ENCODE results near the gene ARHGAP10.
"Not testable (repeated sequence)": the region's sequence is repeated elsewhere in the genome, so short reads cannot be mapped to it uniquely, and the experiment has no call there.

Gene ARHGAP10

DNA sequence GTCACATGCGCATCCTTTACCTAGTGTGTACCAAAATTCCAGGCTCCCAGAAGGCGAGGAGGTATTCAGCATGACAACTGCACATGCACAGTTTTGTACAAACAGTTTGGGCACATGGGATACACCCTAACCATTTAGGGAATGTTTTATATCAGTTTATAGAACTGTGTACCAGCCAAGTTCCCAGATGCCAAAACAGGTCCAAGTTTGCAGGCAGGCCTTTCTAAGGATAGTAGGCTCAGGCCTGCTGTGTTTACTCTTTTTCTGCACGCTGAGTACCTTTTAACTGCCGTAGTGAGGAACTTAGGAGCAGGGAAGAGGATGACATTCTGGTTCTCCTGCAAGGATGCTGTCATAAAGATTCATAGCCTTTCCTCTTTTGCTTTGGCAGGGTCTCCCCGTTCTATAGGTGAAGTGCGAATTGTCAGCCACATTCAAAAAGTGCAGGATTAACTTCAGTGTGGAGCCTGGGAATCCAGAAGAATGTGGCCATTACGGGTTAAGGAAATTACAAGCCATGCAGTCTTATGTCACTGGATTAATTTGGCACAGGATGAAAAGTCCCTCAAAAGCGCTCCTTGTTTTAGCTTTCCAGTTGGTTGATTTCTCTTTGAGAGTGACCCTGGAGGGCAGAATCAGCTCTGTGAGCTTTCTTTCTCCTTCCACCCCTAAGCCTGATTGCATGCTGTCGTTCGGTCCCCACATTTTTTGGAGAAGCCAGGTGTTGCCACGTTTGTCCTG lies 259.8 kb downstream of the ARHGAP10 start:
- no peak overlapping the region for H3K4me3 ChIP-seq (ENCODE audit: low read depth, low read length)
- H3K27me3 ChIP-seq (ENCODE audit: control insufficient read depth, insufficient read depth, low read length) = no peaks in the 10 kb centered on the region
- H3K9ac ChIP-seq (ENCODE audit: low read length) = no peak overlapping the region
- no peak overlapping the region for H3K27ac ChIP-seq (ENCODE audit: low read depth, low read length)
- peaks cover 41% of the 10 kb centered on the region for H3K4me1 ChIP-seq (ENCODE audit: control insufficient read depth, insufficient read depth, low read length)
- no peaks in the 10 kb centered on the region for H3K36me3 ChIP-seq (ENCODE audit: control insufficient read depth, insufficient read depth, low read length)
- H3K9me3 ChIP-seq (ENCODE audit: control insufficient read depth, insufficient read depth, low read depth, low read length) = no peaks in the 10 kb centered on the region

DNA sequence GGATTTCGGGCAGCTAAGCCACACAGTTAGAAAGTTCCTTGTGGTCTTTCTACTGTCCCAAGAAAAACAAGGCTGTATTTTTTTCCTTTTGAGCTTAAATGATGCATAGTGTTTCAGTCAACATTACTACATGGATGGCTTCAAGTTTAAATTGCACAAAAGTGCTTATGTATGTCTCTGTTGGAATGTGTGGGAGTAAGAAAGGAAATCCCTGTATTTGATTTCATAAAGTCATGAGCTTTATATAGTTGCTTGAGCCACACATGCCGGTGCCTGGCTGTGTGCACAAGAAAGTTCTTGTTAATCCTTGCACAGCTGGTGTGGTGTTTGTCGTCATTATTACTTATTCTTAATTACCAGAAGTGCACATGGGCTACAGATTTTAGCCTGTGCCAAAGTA lies 262.2 kb downstream of the ARHGAP10 start:
- H3K36me3 ChIP-seq (ENCODE audit: control insufficient read depth, insufficient read depth, low read length) = no peaks in the 10 kb centered on the region
- no peaks in the 10 kb centered on the region for H3K27me3 ChIP-seq (ENCODE audit: control insufficient read depth, insufficient read depth, low read length)
- H3K4me3 ChIP-seq (ENCODE audit: low read depth, low read length) = no peak overlapping the region
- H3K9me3 ChIP-seq (ENCODE audit: control insufficient read depth, insufficient read depth, low read depth, low read length) = no peaks in the 10 kb centered on the region
- no peak overlapping the region for H3K9ac ChIP-seq (ENCODE audit: low read length)
- peaks cover 20% of the 10 kb centered on the region for H3K4me1 ChIP-seq (ENCODE audit: control insufficient read depth, insufficient read depth, low read length)
- no peak overlapping the region for H3K27ac ChIP-seq (ENCODE audit: low read depth, low read length)

DNA sequence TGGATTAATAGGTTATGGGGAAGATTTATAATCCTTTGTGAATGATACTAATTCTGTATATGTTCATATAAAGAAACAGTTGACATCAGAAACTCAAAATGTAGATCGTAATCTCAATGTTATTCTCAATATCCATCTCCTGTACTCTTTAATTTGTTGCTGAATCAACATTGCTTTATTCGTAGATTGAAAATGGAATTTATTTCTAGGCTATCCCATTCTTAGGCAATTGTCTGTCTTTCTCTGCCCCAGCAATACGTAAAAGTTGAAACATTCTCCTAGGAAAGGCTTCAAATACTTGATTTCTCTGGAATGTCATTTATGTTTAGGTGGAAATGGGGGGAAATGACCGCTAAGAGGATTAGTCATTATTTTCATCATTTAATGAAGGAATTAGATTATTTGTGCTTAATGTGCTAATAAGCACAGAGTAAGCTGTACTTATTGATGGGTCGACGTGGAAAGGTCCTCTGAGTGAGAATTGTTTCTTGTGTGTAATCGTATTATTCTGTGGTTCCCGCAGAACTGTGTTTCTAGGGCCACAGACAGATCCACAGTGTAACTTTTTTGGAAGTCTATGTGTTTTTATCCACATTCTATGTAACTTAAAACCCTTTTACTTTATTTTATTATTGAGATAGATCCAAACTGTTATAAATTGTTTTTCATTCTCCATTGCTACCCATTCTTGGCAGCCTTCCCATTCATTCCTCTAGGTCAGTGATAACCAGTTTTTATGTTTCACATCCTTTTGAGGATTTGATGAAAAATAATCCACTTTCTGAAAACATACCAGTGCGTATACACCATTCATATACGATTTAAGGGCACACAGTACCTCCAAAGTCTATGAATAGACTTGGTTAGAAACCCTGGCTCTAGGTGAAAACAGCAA lies 262.9 kb downstream of the ARHGAP10 start:
- Histone ChIP-seq H3K4me1 (ENCODE audit: control insufficient read depth, insufficient read depth, low read length) (peaks cover 20% of the 10 kb centered on the region), H3K4me3 (ENCODE audit: low read depth, low read length) (no peak overlapping the region), H3K27ac (ENCODE audit: low read depth, low read length) (no peak overlapping the region), H3K27me3 (ENCODE audit: control insufficient read depth, insufficient read depth, low read length) (no peaks in the 10 kb centered on the region), H3K9me3 (ENCODE audit: control insufficient read depth, insufficient read depth, low read depth, low read length) (no peaks in the 10 kb centered on the region), H3K9ac (ENCODE audit: low read length) (no peak overlapping the region), H3K36me3 (ENCODE audit: control insufficient read depth, insufficient read depth, low read length) (no peaks in the 10 kb centered on the region)

DNA sequence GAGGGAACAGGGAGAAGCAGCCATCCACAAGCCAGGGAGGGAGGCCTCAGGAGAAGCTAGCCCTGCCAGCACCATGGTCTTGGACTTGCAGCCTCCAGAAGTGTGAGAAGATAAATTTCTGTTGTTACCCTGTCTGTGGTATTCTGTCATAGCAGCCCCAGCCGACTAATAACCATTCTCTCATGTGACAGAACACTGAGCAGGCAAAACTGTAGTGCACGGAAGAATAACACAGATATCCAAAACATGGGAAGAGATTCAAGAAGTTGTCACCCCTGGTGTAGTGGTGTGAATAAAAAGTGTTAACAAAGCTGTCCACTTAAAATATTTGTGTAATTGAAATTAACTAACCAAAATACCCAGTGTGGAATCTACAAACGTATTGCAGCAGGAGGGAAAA lies 265.0 kb downstream of the ARHGAP10 start:
- H3K27me3 ChIP-seq (ENCODE audit: control insufficient read depth, insufficient read depth, low read length) = no peaks in the 10 kb centered on the region
- peaks cover 7% of the 10 kb centered on the region for H3K4me1 ChIP-seq (ENCODE audit: control insufficient read depth, insufficient read depth, low read length)
- no peak overlapping the region for H3K9ac ChIP-seq (ENCODE audit: low read length)
- no peak overlapping the region for H3K27ac ChIP-seq (ENCODE audit: low read depth, low read length)
- no peaks in the 10 kb centered on the region for H3K9me3 ChIP-seq (ENCODE audit: control insufficient read depth, insufficient read depth, low read depth, low read length)
- H3K4me3 ChIP-seq (ENCODE audit: low read depth, low read length) = no peak overlapping the region
- no peaks in the 10 kb centered on the region for H3K36me3 ChIP-seq (ENCODE audit: control insufficient read depth, insufficient read depth, low read length)

DNA sequence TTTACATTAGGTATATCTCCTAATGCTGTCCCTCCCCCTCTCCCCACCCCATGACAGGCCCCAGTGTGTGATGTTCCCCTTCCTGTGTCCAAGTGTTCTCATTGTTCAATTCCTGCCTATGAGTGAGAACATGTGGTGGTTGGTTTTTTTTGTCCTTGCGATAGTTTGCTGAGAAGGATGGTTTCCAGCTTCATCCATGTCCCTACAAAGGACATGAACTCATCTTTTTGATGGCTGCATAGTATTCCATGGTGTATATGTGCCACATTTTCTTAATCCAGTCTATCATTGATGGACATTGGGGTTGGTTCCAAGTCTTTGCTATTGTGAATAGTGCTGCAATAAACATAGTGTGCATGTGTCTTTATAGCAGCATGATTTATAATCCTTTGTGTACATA lies 268.1 kb downstream of the ARHGAP10 start:
- not testable (repeated sequence) for H3K9ac ChIP-seq (ENCODE audit: low read length); H3K36me3 ChIP-seq (ENCODE audit: control insufficient read depth, insufficient read depth, low read length); H3K27me3 ChIP-seq (ENCODE audit: control insufficient read depth, insufficient read depth, low read length); H3K27ac ChIP-seq (ENCODE audit: low read depth, low read length); H3K9me3 ChIP-seq (ENCODE audit: control insufficient read depth, insufficient read depth, low read depth, low read length); H3K4me1 ChIP-seq (ENCODE audit: control insufficient read depth, insufficient read depth, low read length); H3K4me3 ChIP-seq (ENCODE audit: low read depth, low read length)

DNA sequence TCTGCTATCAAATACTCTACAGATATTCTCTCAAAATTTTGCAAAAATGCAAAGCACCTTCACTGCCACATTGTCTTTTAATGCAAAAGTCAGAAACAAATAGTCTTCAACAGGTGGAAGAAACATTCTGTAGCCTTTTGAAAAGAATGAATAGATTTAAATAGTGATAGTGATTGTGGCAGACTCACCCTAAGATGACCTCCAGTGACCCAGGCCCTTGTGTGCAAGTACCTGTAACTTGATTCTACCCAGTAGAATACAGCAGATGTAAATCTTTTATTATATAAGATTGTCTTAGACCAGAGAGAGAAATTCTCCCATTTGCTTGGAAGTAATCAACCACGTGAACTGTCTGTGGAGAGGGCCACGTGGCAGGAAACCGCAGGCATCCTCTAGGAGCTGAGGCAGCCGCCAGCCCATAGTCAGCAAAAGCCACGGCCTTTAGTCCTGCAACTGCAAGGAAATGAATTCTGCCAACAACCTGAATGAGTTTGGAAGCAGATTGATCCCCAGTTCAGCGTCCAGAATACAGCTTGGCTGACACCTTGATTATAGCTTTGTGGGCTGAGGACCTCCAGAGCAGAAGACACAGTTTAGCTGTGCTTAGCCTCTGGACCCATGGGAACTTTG lies 272.5 kb downstream of the ARHGAP10 start:
- Histone ChIP-seq H3K9me3 (ENCODE audit: control insufficient read depth, insufficient read depth, low read depth, low read length) (no peaks in the 10 kb centered on the region), H3K4me1 (ENCODE audit: control insufficient read depth, insufficient read depth, low read length) (peaks cover 9% of the 10 kb centered on the region; the same call in 1 of the 2 replicates), H3K27ac (ENCODE audit: low read depth, low read length) (no peak overlapping the region), H3K36me3 (ENCODE audit: control insufficient read depth, insufficient read depth, low read length) (no peaks in the 10 kb centered on the region), H3K9ac (ENCODE audit: low read length) (no peak overlapping the region), H3K27me3 (ENCODE audit: control insufficient read depth, insufficient read depth, low read length) (no peaks in the 10 kb centered on the region), H3K4me3 (ENCODE audit: low read depth, low read length) (no peak overlapping the region)

DNA sequence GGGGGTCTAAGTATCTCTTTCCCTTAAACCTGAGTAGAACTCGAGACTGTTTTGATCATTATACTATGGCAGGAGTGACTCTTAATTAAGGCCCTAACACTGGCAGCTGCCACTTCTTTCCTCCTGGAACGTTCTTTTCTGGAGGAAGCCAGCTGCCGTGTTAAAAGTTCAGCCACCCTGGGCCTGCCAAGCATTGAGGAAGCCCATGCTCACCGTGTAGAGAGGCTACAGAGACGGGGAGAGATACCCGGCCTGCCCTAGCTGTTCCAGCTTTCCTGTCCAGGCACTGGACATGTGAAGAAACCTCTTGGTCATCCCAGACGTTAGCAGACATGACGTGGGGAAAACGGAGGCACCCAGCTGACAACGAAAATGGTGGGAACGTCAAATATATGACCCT lies 274.1 kb downstream of the ARHGAP10 start:
- Histone ChIP-seq H3K27me3 (ENCODE audit: control insufficient read depth, insufficient read depth, low read length) (no peaks in the 10 kb centered on the region), H3K4me1 (ENCODE audit: control insufficient read depth, insufficient read depth, low read length) (peaks cover 9% of the 10 kb centered on the region; the same call in 1 of the 2 replicates), H3K36me3 (ENCODE audit: control insufficient read depth, insufficient read depth, low read length) (no peaks in the 10 kb centered on the region), H3K27ac (ENCODE audit: low read depth, low read length) (no peak overlapping the region), H3K4me3 (ENCODE audit: low read depth, low read length) (no peak overlapping the region), H3K9ac (ENCODE audit: low read length) (no peak overlapping the region), H3K9me3 (ENCODE audit: control insufficient read depth, insufficient read depth, low read depth, low read length) (no peaks in the 10 kb centered on the region)

DNA sequence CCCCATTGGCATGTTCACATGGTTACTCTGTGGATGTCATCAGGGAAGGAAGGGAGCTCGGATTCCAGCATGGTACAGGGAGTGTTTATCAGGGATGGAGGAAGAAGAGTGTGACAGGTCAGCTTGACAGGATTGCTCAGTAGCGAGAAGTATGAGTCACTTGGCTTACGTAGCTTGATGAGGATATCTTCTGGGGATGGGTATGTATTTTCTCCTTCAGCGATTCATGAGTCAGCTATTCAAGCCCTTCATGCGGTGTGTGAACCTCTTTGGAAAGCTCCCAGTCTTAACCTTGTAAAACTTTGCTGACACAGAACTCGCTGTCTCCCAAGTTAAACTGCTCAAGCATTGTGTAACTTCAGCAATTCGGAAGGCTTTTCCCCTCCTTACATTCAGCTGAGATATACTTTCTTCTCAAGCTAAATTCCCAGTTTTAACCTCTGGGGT lies 275.4 kb downstream of the ARHGAP10 start:
- no peak overlapping the region for H3K27ac ChIP-seq (ENCODE audit: low read depth, low read length)
- no peaks in the 10 kb centered on the region for H3K36me3 ChIP-seq (ENCODE audit: control insufficient read depth, insufficient read depth, low read length)
- no peaks in the 10 kb centered on the region for H3K27me3 ChIP-seq (ENCODE audit: control insufficient read depth, insufficient read depth, low read length)
- peaks cover 9% of the 10 kb centered on the region; the same call in 1 of the 2 replicates for H3K4me1 ChIP-seq (ENCODE audit: control insufficient read depth, insufficient read depth, low read length)
- H3K9ac ChIP-seq (ENCODE audit: low read length) = no peak overlapping the region
- no peaks in the 10 kb centered on the region for H3K9me3 ChIP-seq (ENCODE audit: control insufficient read depth, insufficient read depth, low read depth, low read length)
- H3K4me3 ChIP-seq (ENCODE audit: low read depth, low read length) = no peak overlapping the region

DNA sequence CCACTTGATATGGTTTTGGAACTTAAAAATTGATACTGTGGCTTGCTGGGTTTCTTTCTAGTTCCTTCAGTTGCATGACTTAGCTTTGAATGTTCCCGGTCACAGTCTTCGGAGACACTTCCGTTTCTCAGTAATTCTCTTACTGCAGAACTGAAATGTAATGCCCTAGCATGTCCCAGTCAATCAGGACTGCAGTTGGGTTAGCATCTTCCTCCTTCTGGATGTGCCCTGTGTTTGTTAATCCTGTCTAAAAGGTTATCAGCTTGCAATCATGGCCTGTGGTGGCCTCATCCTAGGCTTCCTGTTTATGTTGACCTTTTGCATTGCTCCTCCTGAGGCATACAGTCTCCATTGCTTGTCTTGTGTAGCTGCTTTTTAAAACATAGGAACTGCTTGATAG lies 275.9 kb downstream of the ARHGAP10 start:
- H3K27ac ChIP-seq (ENCODE audit: low read depth, low read length) = no peak overlapping the region
- no peak overlapping the region for H3K4me3 ChIP-seq (ENCODE audit: low read depth, low read length)
- H3K9ac ChIP-seq (ENCODE audit: low read length) = no peak overlapping the region
- peaks cover 9% of the 10 kb centered on the region; the same call in 1 of the 2 replicates for H3K4me1 ChIP-seq (ENCODE audit: control insufficient read depth, insufficient read depth, low read length)
- H3K27me3 ChIP-seq (ENCODE audit: control insufficient read depth, insufficient read depth, low read length) = no peaks in the 10 kb centered on the region
- H3K9me3 ChIP-seq (ENCODE audit: control insufficient read depth, insufficient read depth, low read depth, low read length) = no peaks in the 10 kb centered on the region
- H3K36me3 ChIP-seq (ENCODE audit: control insufficient read depth, insufficient read depth, low read length) = no peaks in the 10 kb centered on the region

DNA sequence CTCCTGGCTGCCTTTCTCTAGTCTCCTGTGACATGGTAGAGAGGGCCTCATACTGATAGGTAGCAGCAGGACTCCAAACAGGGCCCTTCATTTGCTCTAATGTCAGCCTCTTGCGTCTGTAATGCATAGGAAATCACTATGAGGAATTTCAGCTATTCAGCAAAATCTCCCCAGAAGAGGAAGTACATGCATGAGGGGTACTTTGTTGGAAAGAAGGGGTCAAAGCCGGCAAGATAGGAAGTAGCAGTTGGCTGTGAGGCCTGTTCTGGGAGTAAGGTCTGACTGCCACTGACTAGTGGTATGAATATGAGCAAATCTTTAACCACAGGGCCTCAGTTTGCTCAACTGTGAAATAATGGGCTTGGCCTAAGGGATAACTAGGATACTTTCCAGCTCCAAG lies 283.2 kb downstream of the ARHGAP10 start:
- Histone ChIP-seq H3K36me3 (ENCODE audit: control insufficient read depth, insufficient read depth, low read length) (no peaks in the 10 kb centered on the region), H3K27ac (ENCODE audit: low read depth, low read length) (no peak overlapping the region), H3K4me1 (ENCODE audit: control insufficient read depth, insufficient read depth, low read length) (peaks cover 13% of the 10 kb centered on the region), H3K4me3 (ENCODE audit: low read depth, low read length) (no peak overlapping the region), H3K9ac (ENCODE audit: low read length) (no peak overlapping the region), H3K9me3 (ENCODE audit: control insufficient read depth, insufficient read depth, low read depth, low read length) (no peaks in the 10 kb centered on the region), H3K27me3 (ENCODE audit: control insufficient read depth, insufficient read depth, low read length) (no peaks in the 10 kb centered on the region)

DNA sequence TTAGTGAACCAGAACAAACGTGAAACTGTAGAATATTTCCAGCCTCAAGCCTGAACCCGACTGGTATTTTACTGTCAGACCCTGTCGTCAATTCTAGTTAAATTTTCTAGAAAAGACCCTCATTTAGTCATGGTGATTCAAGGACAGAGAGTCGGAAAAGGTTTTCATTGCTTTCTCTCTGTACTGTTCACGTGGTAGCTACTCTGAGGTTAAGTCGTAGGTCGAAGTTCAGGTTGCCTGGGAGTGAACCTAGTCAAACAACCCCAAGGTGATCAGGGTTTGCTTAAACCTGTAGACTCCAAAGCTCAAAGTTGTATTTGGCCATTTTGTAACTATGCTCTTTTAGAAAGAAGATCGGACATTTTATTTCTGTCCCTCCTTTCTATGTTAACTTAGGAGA lies 283.6 kb downstream of the ARHGAP10 start:
- Histone ChIP-seq H3K4me1 (ENCODE audit: control insufficient read depth, insufficient read depth, low read length) (peaks cover 13% of the 10 kb centered on the region), H3K9ac (ENCODE audit: low read length) (no peak overlapping the region), H3K36me3 (ENCODE audit: control insufficient read depth, insufficient read depth, low read length) (no peaks in the 10 kb centered on the region), H3K27me3 (ENCODE audit: control insufficient read depth, insufficient read depth, low read length) (no peaks in the 10 kb centered on the region), H3K27ac (ENCODE audit: low read depth, low read length) (no peak overlapping the region), H3K9me3 (ENCODE audit: control insufficient read depth, insufficient read depth, low read depth, low read length) (no peaks in the 10 kb centered on the region), H3K4me3 (ENCODE audit: low read depth, low read length) (no peak overlapping the region)

All from HUES6 (cell line).